Esophagus muscularis mucosa (tissue), 4 donors: ENCODE results near the gene IL23R.

Source experiments
- CTCF ChIP-seq, 3 experiments: fragments of 200-600 bp in 2 of 3; fragments of 450-650 bp in 1 of 3; sonication (generic) in 2 of 3; IDR thresholded peaks; one replicate each; pipeline ENCODE4 v1.5.1; 2017 to 2019; ENCODE audit warnings: antibody characterized with exemption in 3 of 3, mild to moderate bottlenecking in 2 of 3, moderate library complexity in 1 of 3
- EP300 ChIP-seq: sonication (generic); formaldehyde crosslinking; IDR thresholded peaks from one replicate; pipeline ENCODE4 v1.6.1; 2017; ENCODE audit warnings: antibody characterized with exemption
- POLR2A ChIP-seq: fragments of 450-650 bp; IDR thresholded peaks from one replicate; pipeline ENCODE4 v1.6.1; 2017; ENCODE audit warnings: antibody characterized with exemption, moderate library complexity, mild to moderate bottlenecking, low read depth
- POLR2AphosphoS5 ChIP-seq, 2 donors: sonication (generic); formaldehyde crosslinking; IDR thresholded peaks; one replicate each; pipeline ENCODE4 v1.6.1; 2017; ENCODE audit warnings: antibody characterized with exemption in 2 of 2

GRCh38 chr1:67213164-67213563, 46.9 kb downstream of the IL23R start:
- TF ChIP-seq CTCF (IDR thresholded peaks at IDR 0.05) = peak in 1 of 3 experiments; percentile 28
- no peak for TF ChIP-seq EP300
- no peak for TF ChIP-seq POLR2A
- no peak for TF ChIP-seq POLR2AphosphoS5 (IDR thresholded peaks at IDR 0.05)
